Type B pancreatic cell (in vitro differentiated cells): Measurements from ENCODE around the gene LCTL. TPM values are rescaled to one million over a fixed set of nuclear protein-coding genes. Genes with fewer than 3 reads are reported as not detected.

Experiments
- DNase-seq: peaks from one replicate; pipeline ENCODE4 v3.0.0; 2021; ENCODE audit warnings: mixed read lengths; ENCODE audit not compliant: unreplicated experiment; ENCODE audit errors: extremely low spot score
- H3K27ac Mint-ChIP-seq: 2 replicates; pipeline ENCODE4 v1.8.0; 2021; ENCODE audit warnings: mild to moderate bottlenecking, mixed read lengths
- H3K27me3 Mint-ChIP-seq: 2 replicates; pipeline ENCODE4 v1.8.0; 2021; ENCODE audit warnings: mixed read lengths
- H3K36me3 Mint-ChIP-seq: 2 replicates; pipeline ENCODE4 v1.8.0; 2021; ENCODE audit warnings: mixed read lengths
- H3K4me1 Mint-ChIP-seq: one replicate; pipeline ENCODE4 v1.8.0; 2021; ENCODE audit warnings: mixed read lengths; ENCODE audit not compliant: unreplicated experiment
- H3K4me3 Mint-ChIP-seq: 2 replicates; pipeline ENCODE4 v1.8.0; 2021; ENCODE audit warnings: mild to moderate bottlenecking, mixed read lengths
- H3K9me3 Mint-ChIP-seq: 2 replicates; pipeline ENCODE4 v1.8.0; 2021; ENCODE audit warnings: mixed read lengths
- total RNA-seq: library from RNA; stranded (reverse); gene quantifications from 2 replicates; pipeline ENCODE4 v1.2.1, GENCODE V29; 2021; ENCODE audit warnings: low replicate concordance
- TF ChIP-seq, protein P1 (sequence below): fragments of 200-600 bp; sonication (generic); conservative IDR thresholded peaks from 2 replicates; pipeline ENCODE4 v1.5.0; 2021; ENCODE audit warnings: antibody characterized with exemption, mild to moderate bottlenecking

LCTL gene
- total RNA-seq, 1 donor from 2014 or later, result 1.4 TPM

DNA sequence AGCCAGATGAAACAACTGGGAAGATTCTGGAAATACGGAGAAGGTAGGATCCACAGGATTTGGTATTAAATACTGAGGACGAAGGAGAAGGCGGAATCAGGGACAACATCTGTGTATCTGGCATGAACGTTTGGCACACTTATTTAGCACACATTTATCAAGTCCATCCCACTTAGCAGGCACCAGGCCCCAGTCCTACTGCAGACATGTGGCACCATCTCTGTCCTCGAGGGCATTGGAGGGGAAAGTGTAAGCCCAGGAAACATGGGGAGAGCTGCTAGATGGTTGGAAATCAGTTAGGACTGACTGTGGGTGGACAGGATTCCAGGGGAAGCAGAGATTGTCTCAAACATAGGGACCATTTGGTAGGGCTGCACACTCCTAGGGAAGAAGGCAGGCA is 29.0 kb upstream of the LCTL start:
- peaks cover 16% of the 10 kb centered on the region for H3K27me3 Mint-ChIP-seq
- no peak overlapping the region for H3K27ac Mint-ChIP-seq
- no peaks in the 10 kb centered on the region for H3K9me3 Mint-ChIP-seq
- H3K36me3 Mint-ChIP-seq, result no peaks in the 10 kb centered on the region
- DNase-seq, result no peak
- TF ChIP-seq, protein P1, sequence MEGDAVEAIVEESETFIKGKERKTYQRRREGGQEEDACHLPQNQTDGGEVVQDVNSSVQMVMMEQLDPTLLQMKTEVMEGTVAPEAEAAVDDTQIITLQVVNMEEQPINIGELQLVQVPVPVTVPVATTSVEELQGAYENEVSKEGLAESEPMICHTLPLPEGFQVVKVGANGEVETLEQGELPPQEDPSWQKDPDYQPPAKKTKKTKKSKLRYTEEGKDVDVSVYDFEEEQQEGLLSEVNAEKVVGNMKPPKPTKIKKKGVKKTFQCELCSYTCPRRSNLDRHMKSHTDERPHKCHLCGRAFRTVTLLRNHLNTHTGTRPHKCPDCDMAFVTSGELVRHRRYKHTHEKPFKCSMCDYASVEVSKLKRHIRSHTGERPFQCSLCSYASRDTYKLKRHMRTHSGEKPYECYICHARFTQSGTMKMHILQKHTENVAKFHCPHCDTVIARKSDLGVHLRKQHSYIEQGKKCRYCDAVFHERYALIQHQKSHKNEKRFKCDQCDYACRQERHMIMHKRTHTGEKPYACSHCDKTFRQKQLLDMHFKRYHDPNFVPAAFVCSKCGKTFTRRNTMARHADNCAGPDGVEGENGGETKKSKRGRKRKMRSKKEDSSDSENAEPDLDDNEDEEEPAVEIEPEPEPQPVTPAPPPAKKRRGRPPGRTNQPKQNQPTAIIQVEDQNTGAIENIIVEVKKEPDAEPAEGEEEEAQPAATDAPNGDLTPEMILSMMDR, result no peak
- peaks cover 16% of the 10 kb centered on the region for H3K4me1 Mint-ChIP-seq
- H3K4me3 Mint-ChIP-seq, result no peak overlapping the region

DNA sequence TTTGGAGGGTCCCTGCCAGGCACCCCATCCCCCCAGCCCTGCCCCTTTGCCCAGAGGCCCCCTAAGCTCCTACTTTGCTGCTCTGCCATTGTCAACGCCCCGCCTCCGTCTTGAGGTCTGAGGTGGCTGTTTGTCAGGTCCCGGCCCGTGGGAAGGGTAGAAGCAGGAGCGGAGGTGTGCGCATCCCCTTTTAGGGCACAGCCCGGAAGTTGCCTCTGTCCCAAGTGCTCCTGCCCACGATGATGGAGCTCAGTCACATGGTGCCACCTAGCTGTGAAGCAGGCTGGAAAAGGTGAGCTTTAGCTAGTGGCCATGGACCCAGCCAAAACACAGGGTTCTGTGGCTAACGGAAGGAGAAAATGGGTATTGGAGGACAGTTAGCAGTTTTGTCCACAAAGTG is 28.5 kb upstream of the LCTL start:
- peaks cover 16% of the 10 kb centered on the region for H3K4me1 Mint-ChIP-seq
- H3K9me3 Mint-ChIP-seq, result no peaks in the 10 kb centered on the region
- no peak overlapping the region for H3K27ac Mint-ChIP-seq
- H3K27me3 Mint-ChIP-seq, result peaks cover 16% of the 10 kb centered on the region
- TF ChIP-seq, protein P1, result no peak
- no peaks in the 10 kb centered on the region for H3K36me3 Mint-ChIP-seq
- no peak overlapping the region for H3K4me3 Mint-ChIP-seq
- no peak for DNase-seq

DNA sequence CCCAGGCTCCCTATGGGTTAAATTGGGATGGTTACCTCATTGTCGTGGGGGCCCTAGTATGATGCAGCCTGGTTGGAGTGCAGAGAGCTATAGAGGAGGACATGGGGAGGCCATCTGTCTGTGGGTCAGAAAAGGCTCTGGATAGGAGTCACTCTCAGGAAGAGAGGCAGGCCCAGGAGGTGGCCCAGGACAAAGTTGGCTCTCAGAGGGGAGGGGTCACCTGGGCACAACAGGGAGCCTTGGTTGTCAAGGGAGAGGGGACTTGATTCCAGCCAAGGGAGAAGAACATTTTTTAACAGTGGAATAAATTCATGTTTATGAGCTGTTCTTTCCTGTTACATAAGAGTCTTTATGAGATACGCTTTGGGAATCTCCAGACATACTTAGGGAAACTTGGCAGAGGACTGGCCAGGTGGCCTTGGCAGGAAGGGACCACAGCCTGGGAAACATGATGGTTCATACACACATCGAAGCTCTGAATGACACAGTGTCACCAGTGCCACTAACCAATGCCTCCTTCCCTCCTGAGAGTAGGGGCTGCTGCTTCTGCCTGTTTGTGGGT is 27.5 kb upstream of the LCTL start:
- H3K9me3 Mint-ChIP-seq, result no peaks in the 10 kb centered on the region
- TF ChIP-seq, protein P1, result no peak
- H3K27ac Mint-ChIP-seq, result no peak overlapping the region
- peaks cover 15% of the 10 kb centered on the region for H3K27me3 Mint-ChIP-seq
- DNase-seq, result no peak
- H3K36me3 Mint-ChIP-seq, result no peaks in the 10 kb centered on the region
- H3K4me1 Mint-ChIP-seq, result peaks cover 14% of the 10 kb centered on the region
- no peak overlapping the region for H3K4me3 Mint-ChIP-seq

DNA sequence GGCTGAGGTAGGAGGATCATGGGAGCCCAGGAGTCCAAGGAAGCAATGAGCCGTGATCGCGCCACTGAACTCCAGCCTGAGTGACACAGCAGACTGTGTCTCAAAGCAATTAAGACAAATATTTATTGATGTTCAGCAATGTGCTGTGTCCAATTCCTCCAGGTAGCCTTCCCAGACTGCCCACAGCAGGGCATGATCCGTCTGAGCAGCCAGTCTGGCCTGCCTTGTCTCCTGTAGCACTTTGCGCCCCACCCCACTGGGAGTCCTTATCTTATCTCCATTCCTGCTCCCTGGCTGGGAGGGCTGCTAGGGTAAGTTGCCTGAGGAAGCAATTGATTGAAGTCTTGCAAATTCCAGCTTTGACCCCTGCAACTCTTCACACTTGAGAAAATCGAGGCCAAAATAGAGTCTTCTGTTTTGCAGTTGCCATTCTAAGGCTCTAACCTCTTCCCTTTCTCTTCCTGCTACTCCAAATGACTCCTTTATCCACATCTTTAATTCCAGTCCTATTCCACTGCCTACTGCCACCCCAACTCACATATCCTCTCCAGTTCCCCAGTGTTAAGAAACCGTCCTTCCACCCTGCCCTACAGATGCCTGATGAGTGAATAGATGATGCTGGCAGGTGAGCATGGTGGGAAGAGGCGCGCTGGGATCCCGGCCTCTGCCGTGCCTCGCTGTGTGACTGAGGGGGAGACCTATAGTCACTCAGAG is 26.9 kb upstream of the LCTL start:
- Mint-ChIP-seq H3K4me3 (no peak overlapping the region), H3K27me3 (peaks cover 16% of the 10 kb centered on the region), H3K36me3 (no peaks in the 10 kb centered on the region), H3K9me3 (no peaks in the 10 kb centered on the region), H3K4me1 (peaks cover 12% of the 10 kb centered on the region), H3K27ac (no peak overlapping the region)
- TF ChIP-seq, protein P1, result no peak
- no peak for DNase-seq

DNA sequence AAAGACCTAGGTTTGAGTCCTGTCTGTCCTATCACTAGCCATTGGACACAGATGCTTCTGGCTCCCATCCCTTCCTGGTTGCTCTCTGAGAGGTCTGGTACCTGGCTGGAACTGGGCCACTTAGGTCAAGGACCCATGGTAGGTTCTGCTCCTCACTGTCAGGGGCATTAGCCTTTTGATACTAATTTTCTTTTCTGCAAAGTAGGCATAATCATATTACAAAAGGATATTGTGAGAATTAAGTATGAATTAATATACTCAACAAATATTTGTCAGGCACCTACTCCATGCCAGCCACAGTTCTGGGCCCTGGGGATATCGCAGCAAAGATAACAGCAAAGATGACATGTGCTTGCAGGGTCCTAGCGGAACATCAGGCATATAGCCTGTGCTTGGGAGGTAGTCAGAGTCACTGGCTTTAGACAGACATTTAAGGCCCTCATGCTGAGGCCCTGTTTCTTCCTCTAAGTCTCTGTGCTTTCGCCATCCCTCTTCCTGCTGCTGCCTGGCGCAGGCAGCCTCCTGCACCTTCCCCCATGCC is 25.6 kb upstream of the LCTL start:
- DNase-seq, result no peak
- H3K4me1 Mint-ChIP-seq, result peaks cover 12% of the 10 kb centered on the region
- TF ChIP-seq, protein P1, result no peak
- H3K36me3 Mint-ChIP-seq, result no peaks in the 10 kb centered on the region
- H3K27me3 Mint-ChIP-seq, result peaks cover 16% of the 10 kb centered on the region
- no peak overlapping the region for H3K4me3 Mint-ChIP-seq
- H3K27ac Mint-ChIP-seq, result no peak overlapping the region
- H3K9me3 Mint-ChIP-seq, result no peaks in the 10 kb centered on the region
